GM19099 (cell line): ENCODE results near the gene SEZ6L.

Experiments
- POLR2A ChIP-seq: IDR thresholded peaks from 3 replicates; pipeline ENCODE4 v1.6.1; 2011; ENCODE audit warnings: low read depth; ENCODE audit not compliant: insufficient read length; ENCODE audit errors: extremely low read depth

Gene SEZ6L

GRCh38 chr22:26391091-26391490, 221.8 kb downstream of the SEZ6L start:
- TF ChIP-seq POLR2A: no peak

- no peak for TF ChIP-seq POLR2A
Measured at GRCh38 chr22:26391623-26392022, 222.4 kb downstream of the SEZ6L start.

GRCh38 chr22:26393929-26394328, 224.7 kb downstream of the SEZ6L start:
- no peak for TF ChIP-seq POLR2A

GRCh38 chr22:26394777-26395176, 225.5 kb downstream of the SEZ6L start:
- no peak for TF ChIP-seq POLR2A

GRCh38 chr22:26395926-26396325, 226.7 kb downstream of the SEZ6L start:
- TF ChIP-seq POLR2A: no peak

GRCh38 chr22:26398741-26399153, 229.5 kb downstream of the SEZ6L start:
- no peak for TF ChIP-seq POLR2A

- no peak for TF ChIP-seq POLR2A
Measured at GRCh38 chr22:26399289-26399688, 230.0 kb downstream of the SEZ6L start.

GRCh38 chr22:26401726-26402125, 232.5 kb downstream of the SEZ6L start:
- TF ChIP-seq POLR2A: no peak

GRCh38 chr22:26404851-26405421, 235.7 kb downstream of the SEZ6L start:
- TF ChIP-seq POLR2A: no peak

- TF ChIP-seq POLR2A: no peak
Measured at GRCh38 chr22:26406118-26406517, 236.9 kb downstream of the SEZ6L start.

GRCh38 chr22:26409719-26410335, 240.6 kb downstream of the SEZ6L start:
- TF ChIP-seq POLR2A: no peak

- no peak for TF ChIP-seq POLR2A
Measured at GRCh38 chr22:26410386-26410785, 241.1 kb downstream of the SEZ6L start.

- no peak for TF ChIP-seq POLR2A
Measured at GRCh38 chr22:26414347-26414746, 245.1 kb downstream of the SEZ6L start.

GRCh38 chr22:26416256-26416655, 247.0 kb downstream of the SEZ6L start:
- no peak for TF ChIP-seq POLR2A

- TF ChIP-seq POLR2A: no peak
Measured at GRCh38 chr22:26416670-26417276, 247.5 kb downstream of the SEZ6L start.

- no peak for TF ChIP-seq POLR2A
Measured at GRCh38 chr22:26417406-26417805, 248.1 kb downstream of the SEZ6L start.
